Pancreas (tissue), 10 donors: ENCODE results near the gene PPIL6. TPM values are rescaled to one million over a fixed set of nuclear protein-coding genes. Genes with fewer than 3 reads are reported as not detected.

Experiments used
- ATAC-seq, 4 donors: fragments of 200-7000 bp; cut with Tn5 transposase; one replicate each; pipeline versions ENCODE4 v1.8.0 to v1.9.1; 2020; ENCODE audit warnings: mild to moderate bottlenecking in 4 of 4, moderate library complexity in 4 of 4
- DNase-seq, 6 donors: peaks; one replicate each; pipeline ENCODE4 v3.0.0-alpha.2; 2020
- FAIRE-seq: peaks from 2 replicates; lab custom pipeline; 2012; peaks lifted over from hg19 to GRCh38; lab: Jason Lieb, UNC
- H3K27ac ChIP-seq, 4 donors: fragments of 200-600 bp; sonication (generic); 1 replicate in 3 of 4; 2 replicates in 1 of 4; pipeline versions ENCODE4 v1.5.0 to v1.8.0; 2020
- H3K27me3 ChIP-seq, 4 donors: fragments of 200-600 bp; one replicate each; pipeline ENCODE4 v1.8.0; 2021
- H3K36me3 ChIP-seq, 3 donors: fragments of 200-600 bp; sonication (generic) in 1 of 3; one replicate each; pipeline versions ENCODE4 v1.5.0 to v1.8.0; 2020 to 2021
- H3K4me1 ChIP-seq, 3 donors: fragments of 200-600 bp; one replicate each; pipeline ENCODE4 v1.8.0; 2021
- H3K4me3 ChIP-seq, 4 donors: fragments of 200-600 bp; sonication (generic) in 2 of 4; one replicate each; pipeline versions ENCODE4 v1.5.0 to v1.8.0; 2020 to 2021
- H3K9me3 ChIP-seq, 4 donors: fragments of 200-600 bp; one replicate each; pipeline ENCODE4 v1.8.0; 2021
- WGBS, 2 donors: extraction: QIAGEN DNeasy Blood & Tissue Kit; methylation state at CpG; one replicate each; pipeline ENCODE4 v1.1.7; 2013; 5-methylcytosine and 5-hydroxymethylcytosine counted together
- intact Hi-C, 3 donors: fragments of 100-400 bp; cut with DNase I; formaldehyde crosslinking; loops; one replicate each; pipeline versions ENCODE4 v1.11.1 to v1.14.2; 2022
- polyA plus RNA-seq, 2 donors: library from polyadenylated mRNA; stranded (reverse); fragments of 200-250 nt; gene quantifications; one replicate each; pipeline ENCODE4 v1.2.3, GENCODE V29; 2013
- total RNA-seq, 6 donors: library from RNA; stranded (reverse); fragmentation: NEBNext Ultra II Directional in 4 of 6; extraction: Animal tissue kit (Norgen Biotek cat#: 25700) in 4 of 6; gene quantifications; one replicate each; pipeline versions ENCODE4 v1.2.1 to v1.2.4, GENCODE V29; 2021 to 2023
- TF ChIP-seq, protein P1 (sequence below), 4 donors: fragments of 200-600 bp; sonication (generic) in 3 of 4; IDR thresholded peaks; one replicate each; pipeline versions ENCODE4 v1.5.0 to v1.8.0; 2021; ENCODE audit warnings: antibody characterized with exemption in 4 of 4
- donor health status: healthy with polysubstance abuse.
- donor health status: DM: no; HTN: no; CAD: no; lungs with moderate emphysema.
- donor health status: DM: no; HTN: no; CAD: no.
- donor health status: control.
- donor health status: control.
- donor health status: Bipolar disorder and iron deficiency.
- donor health status: DM: yes; HTN: yes; CAD: no.
- donor health status: DM: no; HTN: no; CAD: no.
- donor health status: DM: no; HTN: no; CAD: no.
- donor health status: DM: yes; HTN: yes; CAD: no.

Gene PPIL6
- total and polyA plus RNA-seq, 8 donors = 1.1 to 3.4 (median 2.0) TPM

DNA sequence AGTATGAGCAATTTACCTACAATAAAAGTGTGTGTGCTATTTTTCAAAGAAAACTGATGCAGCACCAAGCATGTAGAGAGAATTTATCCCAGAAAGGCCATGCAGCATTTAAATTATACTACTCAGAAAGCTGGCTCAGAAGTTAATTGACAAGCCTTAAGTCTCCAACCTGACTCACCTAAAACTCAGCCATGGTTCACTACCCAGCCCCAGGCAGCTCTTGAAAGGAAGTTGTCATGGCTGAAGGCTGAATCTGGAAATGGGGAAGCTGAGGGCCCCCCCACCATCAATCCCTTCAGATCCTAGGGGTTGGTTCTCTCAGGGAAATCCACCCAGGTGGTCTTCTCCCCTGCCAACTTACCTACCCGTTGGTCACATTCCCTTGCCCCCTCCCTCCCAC is 19.7 kb downstream of the PPIL6 start:
- TF ChIP-seq, protein P1, sequence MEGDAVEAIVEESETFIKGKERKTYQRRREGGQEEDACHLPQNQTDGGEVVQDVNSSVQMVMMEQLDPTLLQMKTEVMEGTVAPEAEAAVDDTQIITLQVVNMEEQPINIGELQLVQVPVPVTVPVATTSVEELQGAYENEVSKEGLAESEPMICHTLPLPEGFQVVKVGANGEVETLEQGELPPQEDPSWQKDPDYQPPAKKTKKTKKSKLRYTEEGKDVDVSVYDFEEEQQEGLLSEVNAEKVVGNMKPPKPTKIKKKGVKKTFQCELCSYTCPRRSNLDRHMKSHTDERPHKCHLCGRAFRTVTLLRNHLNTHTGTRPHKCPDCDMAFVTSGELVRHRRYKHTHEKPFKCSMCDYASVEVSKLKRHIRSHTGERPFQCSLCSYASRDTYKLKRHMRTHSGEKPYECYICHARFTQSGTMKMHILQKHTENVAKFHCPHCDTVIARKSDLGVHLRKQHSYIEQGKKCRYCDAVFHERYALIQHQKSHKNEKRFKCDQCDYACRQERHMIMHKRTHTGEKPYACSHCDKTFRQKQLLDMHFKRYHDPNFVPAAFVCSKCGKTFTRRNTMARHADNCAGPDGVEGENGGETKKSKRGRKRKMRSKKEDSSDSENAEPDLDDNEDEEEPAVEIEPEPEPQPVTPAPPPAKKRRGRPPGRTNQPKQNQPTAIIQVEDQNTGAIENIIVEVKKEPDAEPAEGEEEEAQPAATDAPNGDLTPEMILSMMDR (IDR thresholded peaks at IDR 0.05) = no peak
- 39 to 47% methylated on average over 1 of the region's 1 CpG for WGBS, 2 donors
- no peak overlapping the region for H3K27ac ChIP-seq
- ATAC-seq (no peak), FAIRE-seq (no peak), DNase-seq (no peak)
- intact Hi-C loops = no loop called here
- no peaks in the 10 kb centered on the region for H3K27me3 ChIP-seq
- no peaks in the 10 kb centered on the region for H3K4me1 ChIP-seq
- no peak overlapping the region for H3K4me3 ChIP-seq
- no peaks in the 10 kb centered on the region for H3K36me3 ChIP-seq
- no peaks in the 10 kb centered on the region for H3K9me3 ChIP-seq

DNA sequence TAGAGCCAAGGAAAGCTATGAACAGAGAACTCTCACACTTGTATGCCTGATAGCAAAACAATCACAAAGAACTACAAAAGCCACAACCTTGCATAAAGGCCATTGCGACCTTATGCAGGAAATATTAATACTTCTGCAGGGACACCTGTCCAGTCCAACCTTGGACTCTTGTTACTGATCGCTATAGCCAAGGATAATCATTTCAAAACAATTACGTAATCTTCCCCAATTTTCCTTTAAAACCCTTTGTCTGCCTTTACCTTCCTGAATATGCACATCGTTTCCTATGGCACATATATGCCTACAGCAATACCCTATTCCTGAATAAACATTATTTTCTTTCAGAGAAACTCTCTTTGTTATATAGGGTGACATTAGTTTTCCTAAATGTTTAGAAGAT is 22.8 kb downstream of the PPIL6 start:
- H3K9me3 ChIP-seq = no peaks in the 10 kb centered on the region
- H3K4me3 ChIP-seq = no peak overlapping the region
- H3K27me3 ChIP-seq = no peaks in the 10 kb centered on the region
- TF ChIP-seq, protein P1 (IDR thresholded peaks at IDR 0.05) = no peak
- WGBS, 2 donors = 72% methylated on average over 4 of the region's 4 CpGs
- no peak overlapping the region for H3K27ac ChIP-seq
- ATAC-seq = no peak
- DNase-seq = no peak
- no peaks in the 10 kb centered on the region for H3K36me3 ChIP-seq
- FAIRE-seq = no peak
- intact Hi-C loops = no loop called here
- H3K4me1 ChIP-seq = no peaks in the 10 kb centered on the region

DNA sequence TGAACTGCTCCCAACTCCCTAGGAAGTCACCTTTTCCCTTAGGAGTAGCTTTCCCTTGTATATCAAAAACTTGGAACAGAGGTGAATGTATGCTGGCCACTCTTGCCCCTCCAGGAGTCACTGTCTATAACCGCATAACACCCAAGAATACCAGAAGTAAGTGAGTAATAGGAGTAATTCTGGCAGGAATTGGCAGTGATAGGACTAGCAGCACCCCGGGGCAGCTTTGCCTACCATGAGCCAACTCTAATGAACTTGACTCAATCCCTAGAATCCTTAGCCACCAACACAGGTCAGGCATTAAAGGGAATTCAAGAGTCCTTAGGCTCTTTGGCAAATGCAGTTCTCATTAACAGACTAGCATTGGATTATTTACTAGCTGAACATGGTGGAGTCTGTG is 29.4 kb downstream of the PPIL6 start:
- ATAC-seq (no peak), FAIRE-seq (no peak), DNase-seq (no peak)
- WGBS, 2 donors = 93 to 96% methylated on average over 2 of the region's 2 CpGs
- Histone ChIP-seq H3K9me3 (no peaks in the 10 kb centered on the region), H3K4me3 (no peak overlapping the region), H3K36me3 (no peaks in the 10 kb centered on the region), H3K4me1 (no peaks in the 10 kb centered on the region), H3K27ac (no peak overlapping the region), H3K27me3 (no peaks in the 10 kb centered on the region)
- TF ChIP-seq, protein P1 (IDR thresholded peaks at IDR 0.05) = no peak
- intact Hi-C loops = no loop called here

DNA sequence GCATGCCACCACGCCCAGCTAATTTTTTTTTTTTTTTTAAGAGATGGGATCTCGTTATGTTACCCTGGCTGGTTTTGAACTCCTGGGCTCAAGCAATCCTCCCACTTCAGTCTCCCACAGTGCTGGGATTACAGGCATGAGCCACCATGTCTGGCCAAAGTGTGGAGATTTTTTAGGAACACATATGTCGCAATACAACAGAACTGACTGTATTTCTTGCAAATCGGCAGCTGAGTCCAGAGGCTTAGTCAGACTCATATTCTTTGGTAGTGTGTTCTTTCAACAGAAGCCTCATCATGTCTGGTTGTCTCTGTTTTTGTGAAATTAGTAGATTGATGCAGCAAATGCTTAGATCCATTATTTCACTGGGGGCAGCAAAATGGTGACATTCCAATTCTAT is 34.2 kb downstream of the PPIL6 start:
- DNase-seq = no peak
- TF ChIP-seq, protein P1 (IDR thresholded peaks at IDR 0.05) = no peak
- intact Hi-C loops = no loop called here
- WGBS, 2 donors = 87 to 89% methylated on average over 4 of the region's 4 CpGs
- FAIRE-seq = no peak
- ATAC-seq = no peak
- Histone ChIP-seq H3K27ac (no peak overlapping the region), H3K4me3 (no peak overlapping the region), H3K27me3 (no peaks in the 10 kb centered on the region), H3K4me1 (no peaks in the 10 kb centered on the region), H3K36me3 (no peaks in the 10 kb centered on the region), H3K9me3 (no peaks in the 10 kb centered on the region)

DNA sequence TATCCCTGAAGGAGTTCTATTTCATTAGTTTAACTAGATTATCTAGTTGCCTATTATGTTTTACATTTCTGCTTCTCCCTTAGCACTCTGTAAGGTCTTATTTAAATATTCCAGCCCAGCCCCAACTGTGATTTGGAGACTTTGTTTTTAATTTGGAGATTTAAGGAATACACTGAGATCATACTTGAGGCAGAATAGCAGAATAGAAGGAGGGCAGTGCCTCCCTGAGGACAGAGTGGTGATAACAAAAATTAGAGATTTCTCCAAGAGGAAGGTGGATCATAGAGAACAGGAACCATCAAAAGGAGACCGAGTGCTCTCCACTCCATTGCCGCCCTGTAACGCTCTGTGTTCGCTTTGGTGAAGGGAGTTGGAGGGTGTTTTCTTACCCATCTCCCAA is 43.4 kb downstream of the PPIL6 start:
- Histone ChIP-seq H3K36me3 (no peaks in the 10 kb centered on the region), H3K27ac (no peak overlapping the region), H3K9me3 (no peaks in the 10 kb centered on the region), H3K4me3 (no peak overlapping the region), H3K27me3 (no peaks in the 10 kb centered on the region), H3K4me1 (no peaks in the 10 kb centered on the region)
- FAIRE-seq (no peak), ATAC-seq (peak; percentile 40 to 82 (median 74)), DNase-seq (no peak)
- TF ChIP-seq, protein P1 (IDR thresholded peaks at IDR 0.05) = no peak
- intact Hi-C loops = loop anchor here in 1 of 3 donors (10.0 kb wide), 1 partner anchor 212 kb away; no protein-coding TSS in a partner anchor
- 70 to 79% methylated on average over 4 of the region's 4 CpGs for WGBS, 2 donors
